ENCODE results near the gene THADA.

Gene THADA

DNA sequence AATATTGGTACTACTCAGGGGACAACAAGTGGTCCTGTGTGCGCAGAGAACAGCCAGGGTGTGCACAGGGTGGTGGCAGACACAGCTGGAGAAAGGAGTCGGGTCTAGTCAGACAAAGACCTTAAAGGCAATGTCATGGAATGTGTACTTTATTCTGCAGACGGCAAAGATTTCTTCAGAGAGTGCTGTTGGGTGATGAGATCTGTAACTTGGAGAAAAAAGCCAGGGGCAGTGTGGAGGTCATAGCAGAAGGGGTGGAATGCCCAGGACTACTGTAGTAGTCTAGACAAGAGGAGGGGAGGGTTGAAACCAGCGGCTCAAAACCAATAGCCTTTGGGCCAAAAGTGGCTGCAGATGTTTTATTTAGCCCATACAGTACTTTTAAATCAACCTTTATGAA is 248.1 kb downstream of the THADA start:
- no peaks in the 10 kb centered on the region for H3K36me3 ChIP-seq (ENCODE audit: low read length)
- H3K9me2 ChIP-seq (replicated peaks; ENCODE audit: insufficient read depth, low read length) = no peaks in the 10 kb centered on the region
- no peaks in the 10 kb centered on the region for H3K79me2 ChIP-seq (ENCODE audit: insufficient read depth, low read length)
- no peak overlapping the region for H3K4me2 ChIP-seq (ENCODE audit: low read depth, low read length, poor library complexity, severe bottlenecking)
- no peak overlapping the region for H3K27ac ChIP-seq (ENCODE audit: low read depth, low read length)
- H2AFZ ChIP-seq (ENCODE audit: low read depth, low read length, severe bottlenecking) = no peak overlapping the region
- H3K27me3 ChIP-seq (ENCODE audit: low read length) = no peaks in the 10 kb centered on the region
- H3K4me3 ChIP-seq (ENCODE audit: insufficient read depth, low read length, poor library complexity, severe bottlenecking) = no peak overlapping the region
- H3K9ac ChIP-seq (ENCODE audit: low read length) = no peak overlapping the region
- TF ChIP-seq, protein P1, sequence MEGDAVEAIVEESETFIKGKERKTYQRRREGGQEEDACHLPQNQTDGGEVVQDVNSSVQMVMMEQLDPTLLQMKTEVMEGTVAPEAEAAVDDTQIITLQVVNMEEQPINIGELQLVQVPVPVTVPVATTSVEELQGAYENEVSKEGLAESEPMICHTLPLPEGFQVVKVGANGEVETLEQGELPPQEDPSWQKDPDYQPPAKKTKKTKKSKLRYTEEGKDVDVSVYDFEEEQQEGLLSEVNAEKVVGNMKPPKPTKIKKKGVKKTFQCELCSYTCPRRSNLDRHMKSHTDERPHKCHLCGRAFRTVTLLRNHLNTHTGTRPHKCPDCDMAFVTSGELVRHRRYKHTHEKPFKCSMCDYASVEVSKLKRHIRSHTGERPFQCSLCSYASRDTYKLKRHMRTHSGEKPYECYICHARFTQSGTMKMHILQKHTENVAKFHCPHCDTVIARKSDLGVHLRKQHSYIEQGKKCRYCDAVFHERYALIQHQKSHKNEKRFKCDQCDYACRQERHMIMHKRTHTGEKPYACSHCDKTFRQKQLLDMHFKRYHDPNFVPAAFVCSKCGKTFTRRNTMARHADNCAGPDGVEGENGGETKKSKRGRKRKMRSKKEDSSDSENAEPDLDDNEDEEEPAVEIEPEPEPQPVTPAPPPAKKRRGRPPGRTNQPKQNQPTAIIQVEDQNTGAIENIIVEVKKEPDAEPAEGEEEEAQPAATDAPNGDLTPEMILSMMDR (IDR thresholded peaks at IDR 0.05; ENCODE audit: insufficient read depth, low read length, poor library complexity, severe bottlenecking) = no peak
- TF ChIP-seq EZH2phosphoT487 (conservative IDR thresholded peaks at IDR 0.05; ENCODE audit: low read length) = no peak
- no peaks in the 10 kb centered on the region for H3F3A ChIP-seq (ENCODE audit: insufficient read depth)
- H4K20me1 ChIP-seq (ENCODE audit: low read depth, low read length) = no peaks in the 10 kb centered on the region
- no peaks in the 10 kb centered on the region for H3K9me3 ChIP-seq (ENCODE audit: insufficient read depth, low read length)

DNA sequence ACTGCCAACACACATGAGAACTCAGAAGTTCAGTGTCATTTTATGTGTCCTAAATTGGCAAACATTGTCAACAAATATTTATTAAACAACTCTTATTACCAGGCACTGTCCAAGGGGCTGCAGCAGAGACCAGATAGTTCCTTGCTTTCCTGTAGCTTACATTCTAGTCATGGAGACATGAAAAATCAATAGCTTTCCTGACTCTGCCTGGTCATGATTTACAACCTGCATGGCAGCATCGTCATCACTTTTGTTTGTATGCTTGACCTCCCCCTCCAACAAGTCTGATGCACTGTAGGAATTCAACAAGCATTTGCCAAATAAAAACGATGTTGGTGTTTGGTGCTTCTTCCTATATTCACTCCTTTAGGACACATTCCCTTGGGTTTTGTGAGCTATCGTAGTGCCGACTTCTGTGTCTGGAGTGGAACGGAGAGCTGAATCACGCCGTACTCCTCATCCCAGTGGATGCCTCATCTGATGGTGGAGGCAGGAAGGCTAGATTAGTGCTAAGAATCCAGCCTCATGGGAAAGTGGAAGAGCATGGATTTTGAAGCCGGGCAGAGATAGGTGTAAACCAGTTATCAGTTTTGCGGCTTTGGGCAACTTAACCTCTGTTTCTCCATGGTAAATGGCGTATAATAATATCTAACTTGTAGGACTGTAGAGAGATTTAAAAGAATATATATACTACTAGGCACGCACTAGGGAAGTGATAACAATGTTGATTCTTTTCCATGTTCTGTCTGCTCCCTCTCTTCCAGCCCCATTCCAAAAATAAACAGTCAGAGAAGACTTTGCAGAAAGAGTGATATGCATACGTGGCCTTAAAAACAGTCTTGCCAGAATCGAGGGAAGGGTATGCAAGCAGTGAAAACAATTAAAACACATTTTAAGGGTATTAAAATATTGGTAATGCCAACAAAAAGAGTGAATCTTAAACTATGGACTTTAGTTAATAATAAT is 249.0 kb downstream of the THADA start:
- Histone ChIP-seq H3K4me2 (ENCODE audit: low read depth, low read length, poor library complexity, severe bottlenecking) (no peak overlapping the region), H3K27ac (ENCODE audit: low read depth, low read length) (no peak overlapping the region), H3K9ac (ENCODE audit: low read length) (no peak overlapping the region), H2AFZ (ENCODE audit: low read depth, low read length, severe bottlenecking) (no peak overlapping the region), H3K9me3 (ENCODE audit: insufficient read depth, low read length) (no peaks in the 10 kb centered on the region), H4K20me1 (ENCODE audit: low read depth, low read length) (no peaks in the 10 kb centered on the region), H3K27me3 (ENCODE audit: low read length) (no peaks in the 10 kb centered on the region), H3K79me2 (ENCODE audit: insufficient read depth, low read length) (no peaks in the 10 kb centered on the region), H3K9me2 (replicated peaks; ENCODE audit: insufficient read depth, low read length) (no peaks in the 10 kb centered on the region), H3K4me3 (ENCODE audit: insufficient read depth, low read length, poor library complexity, severe bottlenecking) (no peak overlapping the region), H3F3A (ENCODE audit: insufficient read depth) (no peaks in the 10 kb centered on the region), H3K36me3 (ENCODE audit: low read length) (no peaks in the 10 kb centered on the region)
- no peak for TF ChIP-seq EZH2phosphoT487 (conservative IDR thresholded peaks at IDR 0.05; ENCODE audit: low read length)
- TF ChIP-seq, protein P1 (IDR thresholded peaks at IDR 0.05; ENCODE audit: insufficient read depth, low read length, poor library complexity, severe bottlenecking) = no peak

DNA sequence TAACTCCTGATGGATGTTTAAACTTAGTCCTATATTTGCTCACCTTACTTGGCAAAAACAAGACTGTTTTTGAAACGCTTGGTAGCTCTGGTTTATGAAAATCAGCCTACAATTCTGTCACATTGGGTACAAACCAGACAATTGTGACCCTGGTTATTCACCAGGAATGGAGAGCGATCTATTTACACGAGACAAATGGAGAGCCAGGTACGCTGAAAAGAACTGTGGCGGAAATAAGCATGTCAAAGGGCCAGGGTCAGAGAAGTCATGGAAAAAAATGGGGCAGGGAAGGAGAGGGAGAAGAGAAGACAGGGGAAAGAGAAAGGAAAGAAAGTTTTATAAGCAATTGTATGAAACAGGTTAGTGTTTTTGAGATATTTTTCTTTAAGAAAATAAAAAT is 250.0 kb downstream of the THADA start:
- no peaks in the 10 kb centered on the region for H3K9me2 ChIP-seq (replicated peaks; ENCODE audit: insufficient read depth, low read length)
- no peaks in the 10 kb centered on the region for H3K27me3 ChIP-seq (ENCODE audit: low read length)
- H3K36me3 ChIP-seq (ENCODE audit: low read length) = no peaks in the 10 kb centered on the region
- H3K9ac ChIP-seq (ENCODE audit: low read length) = no peak overlapping the region
- H3K27ac ChIP-seq (ENCODE audit: low read depth, low read length) = no peak overlapping the region
- H2AFZ ChIP-seq (ENCODE audit: low read depth, low read length, severe bottlenecking) = no peak overlapping the region
- no peaks in the 10 kb centered on the region for H3K9me3 ChIP-seq (ENCODE audit: insufficient read depth, low read length)
- no peaks in the 10 kb centered on the region for H4K20me1 ChIP-seq (ENCODE audit: low read depth, low read length)
- no peak for TF ChIP-seq EZH2phosphoT487 (conservative IDR thresholded peaks at IDR 0.05; ENCODE audit: low read length)
- TF ChIP-seq, protein P1 (IDR thresholded peaks at IDR 0.05; ENCODE audit: insufficient read depth, low read length, poor library complexity, severe bottlenecking) = no peak
- no peaks in the 10 kb centered on the region for H3F3A ChIP-seq (ENCODE audit: insufficient read depth)
- H3K79me2 ChIP-seq (ENCODE audit: insufficient read depth, low read length) = no peaks in the 10 kb centered on the region
- H3K4me2 ChIP-seq (ENCODE audit: low read depth, low read length, poor library complexity, severe bottlenecking) = no peak overlapping the region
- no peak overlapping the region for H3K4me3 ChIP-seq (ENCODE audit: insufficient read depth, low read length, poor library complexity, severe bottlenecking)
